PC-3 (cell line): Measurements from ENCODE around the gene TWSG1. TPM values are rescaled to one million over a fixed set of nuclear protein-coding genes. Genes with fewer than 3 reads are reported as not detected.

Source experiments
- ATAC-seq: fragments of 200-7000 bp; cut with Tn5 transposase; 2 replicates; pipeline ENCODE4 v1.9.1; 2020; ENCODE audit warnings: mild to moderate bottlenecking, moderate library complexity
- BruUV-seq: library from RNA; stranded (reverse); fragments of 400-500 nt; replicated peaks from 2 replicates; lab custom pipeline; 2021; lab: Mats Ljungman, UMichigan
- CTCF ChIA-PET: fragments of 300-600 bp; sonication (Branson Sonifier 250); formaldehyde crosslinking; loops from one replicate; lab custom pipeline; 2022; ENCODE audit warnings: antibody characterized with exemption; lab: Charles Lee
- POLR2A ChIA-PET: fragments of 300-600 bp; sonication (Branson Sonifier 250); formaldehyde crosslinking; loops from one replicate; lab custom pipeline; 2022; ENCODE audit warnings: antibody characterized with exemption; ENCODE audit not compliant: unreplicated experiment; lab: Charles Lee
- DNase-seq: peaks from one replicate; pipeline ENCODE4 v3.0.0-alpha.2; 2015
- H2AFZ ChIP-seq: fragments of 300-600 bp; sonication (generic); 2 replicates; pipeline ENCODE4 v1.6.0; 2016; ENCODE audit warnings: antibody characterized with exemption, low read length
- H3F3A ChIP-seq: fragments of 300-600 bp; sonication (generic); one replicate; pipeline ENCODE4 v1.6.0; 2017; ENCODE audit warnings: antibody characterized with exemption, low read length, control low read depth, mild to moderate bottlenecking; ENCODE audit not compliant: unreplicated experiment
- H3K27ac ChIP-seq: fragments of 300-600 bp; sonication (generic); 2 replicates; pipeline ENCODE4 v1.5.1; 2016; ENCODE audit warnings: mild to moderate bottlenecking, low read length
- H3K27me3 ChIP-seq: fragments of 300-600 bp; sonication (generic); 2 replicates; pipeline ENCODE4 v1.6.1; 2016; ENCODE audit warnings: low read length, mixed read lengths
- H3K36me3 ChIP-seq: fragments of 300-600 bp; sonication (generic); 2 replicates; pipeline ENCODE4 v1.6.1; 2016; ENCODE audit warnings: low read depth, mixed run types, low read length, mixed read lengths
- H3K4me1 ChIP-seq: fragments of 300-600 bp; sonication (generic); 2 replicates; pipeline ENCODE4 v1.5.1; 2016; ENCODE audit warnings: low read length; ENCODE audit not compliant: insufficient read depth
- H3K4me2 ChIP-seq: fragments of 300-600 bp; sonication (generic); 2 replicates; pipeline ENCODE4 v1.6.0; 2016; ENCODE audit warnings: low read length
- H3K4me3 ChIP-seq: fragments of 300-600 bp; sonication (generic); 2 replicates; pipeline ENCODE4 v1.5.1; 2016; ENCODE audit warnings: mild to moderate bottlenecking, low read length, mixed read lengths
- H3K79me2 ChIP-seq: fragments of 300-600 bp; sonication (generic); 2 replicates; pipeline ENCODE4 v1.6.1; 2017; ENCODE audit warnings: low read length, mixed read lengths
- H3K9ac ChIP-seq: fragments of 300-600 bp; sonication (generic); 2 replicates; pipeline ENCODE4 v1.6.0; 2016; ENCODE audit warnings: mild to moderate bottlenecking, low read length
- H3K9me2 ChIP-seq: fragments of 300-600 bp; sonication (generic); replicated peaks from 2 replicates; pipeline ENCODE4 v1.6.1; 2016; ENCODE audit warnings: mixed run types, low read length, mixed read lengths
- H3K9me3 ChIP-seq: fragments of 300-600 bp; sonication (generic); 2 replicates; pipeline ENCODE4 v1.6.1; 2016; ENCODE audit warnings: low read length, mixed read lengths
- H4K20me1 ChIP-seq: fragments of 300-600 bp; sonication (generic); 2 replicates; pipeline ENCODE4 v1.6.1; 2016; ENCODE audit warnings: low read length, mixed read lengths
- CTCF ChIP-seq: fragments of 300-600 bp; sonication (generic); conservative IDR thresholded peaks from 2 replicates; pipeline ENCODE4 v1.5.1; 2017; ENCODE audit warnings: antibody characterized with exemption, low read depth, mild to moderate bottlenecking, low read length
- EZH2 ChIP-seq: fragments of 300-600 bp; sonication (generic); IDR thresholded peaks from one replicate; pipeline ENCODE4 v1.6.1; 2017; ENCODE audit warnings: antibody characterized with exemption, mild to moderate bottlenecking, low read length; ENCODE audit not compliant: unreplicated experiment
- EZH2phosphoT487 ChIP-seq: fragments of 300-600 bp; sonication (generic); IDR thresholded peaks from 2 replicates; pipeline ENCODE4 v1.6.1; 2018; ENCODE audit warnings: mild to moderate bottlenecking, antibody characterized with exemption, low read length, borderline replicate concordance
- intact Hi-C: fragments of 100-400 bp; cut with micrococcal nuclease; formaldehyde crosslinking; loops from 2 replicates; pipeline ENCODE4 v1.9.0; 2023
- total RNA-seq: library from RNA; depleted of rRNA; stranded (reverse); fragments of >200 nt; gene quantifications from 2 replicates; pipeline ENCODE4 v1.2.3, GENCODE V29; 2014

Gene TWSG1
- total RNA-seq, 1 experiment from 2014 or later = 32.8 TPM

- peak overlapping the region; percentile 36 for H3K4me3 ChIP-seq
- no peaks in the 10 kb centered on the region for H3K79me2 ChIP-seq
- no peaks in the 10 kb centered on the region for H3K9me2 ChIP-seq
- no peaks in the 10 kb centered on the region for H4K20me1 ChIP-seq
- peaks cover 13% of the 10 kb centered on the region for H3F3A ChIP-seq
- peak overlapping the region; percentile 90 for H3K27ac ChIP-seq
- peak overlapping the region; percentile 71 for H3K4me2 ChIP-seq
- CTCF ChIA-PET = interaction anchor here (0.5 kb wide), 1 partner anchor 88 kb away, joined by 5 read pairs; no protein-coding TSS in a partner anchor
- peak overlapping the region; percentile 49 for H3K9ac ChIP-seq
- H3K9me3 ChIP-seq = no peaks in the 10 kb centered on the region
- no peak overlapping the region; the same call in 1 of the 2 replicates for H2AFZ ChIP-seq
- H3K36me3 ChIP-seq = peaks cover 3% of the 10 kb centered on the region; the same call in 1 of the 2 replicates
- ATAC-seq = peak; percentile 65
- no peaks in the 10 kb centered on the region for H3K27me3 ChIP-seq
- H3K4me1 ChIP-seq = peaks cover 29% of the 10 kb centered on the region
- POLR2A ChIA-PET = no interaction called here
- intact Hi-C loops = loop anchor here (1.0 to 2.0 kb wide), 3 partner anchors 43 to 257 kb away; no protein-coding TSS in a partner anchor
- DNase-seq = peak; percentile 94
- TF ChIP-seq EZH2phosphoT487 = no peak
- BruUV-seq = no TSS peak
Observed at GRCh38 chr18:9329471-9329870, 5.1 kb upstream of the TWSG1 start.

- Histone ChIP-seq H3F3A (peaks cover 13% of the 10 kb centered on the region), H3K9ac (peak overlapping the region; percentile 43; the same call in 1 of the 2 replicates), H3K9me2 (no peaks in the 10 kb centered on the region), H3K36me3 (peaks cover 3% of the 10 kb centered on the region; the same call in 1 of the 2 replicates), H2AFZ (peak overlapping the region; percentile 37), H3K9me3 (no peaks in the 10 kb centered on the region), H3K4me1 (peaks cover 29% of the 10 kb centered on the region), H3K27me3 (no peaks in the 10 kb centered on the region), H3K4me2 (peak overlapping the region; percentile 79), H4K20me1 (no peaks in the 10 kb centered on the region), H3K27ac (peak overlapping the region; percentile 90), H3K4me3 (peak overlapping the region; percentile 54), H3K79me2 (peaks cover 7% of the 10 kb centered on the region)
- ChIA-PET CTCF (interaction anchor here (0.6 kb wide), 1 partner anchor 330 kb away, joined by 5 read pairs; no protein-coding TSS in a partner anchor), POLR2A (interaction anchor here (0.6 kb wide), 2 partner anchors 35 to 308 kb away, joined by 3 to 4 read pairs; no protein-coding TSS in a partner anchor)
- TF ChIP-seq EZH2phosphoT487 = no peak
- TF ChIP-seq CTCF = no peak
- TF ChIP-seq EZH2 = no peak
- DNase-seq = no peak
- ATAC-seq = no peak
- no TSS peak for BruUV-seq
- intact Hi-C loops = loop anchor here (10.0 kb wide), 1 partner anchor 94 kb away; no protein-coding TSS in a partner anchor
Observed at GRCh38 chr18:9330419-9330818, 4.2 kb upstream of the TWSG1 start.

- intact Hi-C loops = loop anchor here (2.0 to 10.0 kb wide), 6 partner anchors 31 to 197 kb away; partner anchors contain the start of genes ANKRD12 and RALBP1
- no peaks in the 10 kb centered on the region for H3K9me2 ChIP-seq
- POLR2A ChIA-PET = interaction anchor here (0.6 to 1.0 kb wide), 4 partner anchors 30 to 198 kb away, joined by 3 to 10 read pairs (median 5); no protein-coding TSS in a partner anchor
- no peaks in the 10 kb centered on the region for H3K27me3 ChIP-seq
- peak overlapping the region; percentile 79 for H3K4me3 ChIP-seq
- peak overlapping the region; percentile 30 for H3K27ac ChIP-seq
- TF ChIP-seq EZH2 (no peak), CTCF (peak; percentile 24; the same call in 1 of the 2 replicates), EZH2phosphoT487 (no peak)
- peaks cover 14% of the 10 kb centered on the region for H3F3A ChIP-seq
- ATAC-seq = peak; percentile 49
- H3K36me3 ChIP-seq = peaks cover 7% of the 10 kb centered on the region
- H3K4me1 ChIP-seq = peaks cover 49% of the 10 kb centered on the region
- H3K4me2 ChIP-seq = peak overlapping the region; percentile 84
- peaks cover 32% of the 10 kb centered on the region for H3K79me2 ChIP-seq
- peak overlapping the region; percentile 91 for H2AFZ ChIP-seq
- no peaks in the 10 kb centered on the region for H4K20me1 ChIP-seq
- TSS peak; percentile 86 for BruUV-seq
- DNase-seq = no peak
- CTCF ChIA-PET = interaction anchor here (0.6 to 1.2 kb wide), 5 partner anchors 84 to 230 kb away, joined by 3 to 9 read pairs (median 6); no protein-coding TSS in a partner anchor
- no peaks in the 10 kb centered on the region for H3K9me3 ChIP-seq
- peak overlapping the region; percentile 61 for H3K9ac ChIP-seq
Observed at GRCh38 chr18:9333441-9334328, 888 bp upstream of the TWSG1 start.
